Adipocyte (in vitro differentiated cells): Measurements from ENCODE around the gene CPXM2.

Source experiments
- DNase-seq: peaks from one replicate; pipeline ENCODE4 v3.0.0-alpha.2; 2015; ENCODE audit warnings: low read depth
- H3K27me3 ChIP-seq: replicated peaks from 2 replicates; pipeline ENCODE4 v1.7.0; 2013; ENCODE audit warnings: mild to moderate bottlenecking, low read length, moderate library complexity; ENCODE audit not compliant: control insufficient read depth, insufficient read depth
- H3K36me3 ChIP-seq: 2 replicates; pipeline ENCODE4 v1.7.0; 2013; ENCODE audit warnings: low read length, mild to moderate bottlenecking, moderate library complexity; ENCODE audit not compliant: control insufficient read depth, insufficient read depth, severe bottlenecking
- H3K4me1 ChIP-seq: 2 replicates; pipeline ENCODE4 v1.7.0; 2013; ENCODE audit warnings: mild to moderate bottlenecking, low read length, moderate library complexity; ENCODE audit not compliant: control insufficient read depth, insufficient read depth
- H3K4me3 ChIP-seq: 2 replicates; pipeline ENCODE4 v1.7.0; 2013; ENCODE audit warnings: mild to moderate bottlenecking, low read length, moderate library complexity
- H3K9ac ChIP-seq: 2 replicates; pipeline ENCODE4 v1.7.0; 2013; ENCODE audit warnings: mild to moderate bottlenecking, low read length, moderate library complexity
- H3K9me3 ChIP-seq: 2 replicates; pipeline ENCODE4 v1.7.0; 2013; ENCODE audit warnings: mild to moderate bottlenecking, low read length, moderate library complexity; ENCODE audit not compliant: control insufficient read depth

CPXM2 gene

GRCh38 chr10:123809632-123810031 is 82.0 kb downstream of the CPXM2 start:
- no peak overlapping the region for H3K9ac ChIP-seq
- peaks cover 10% of the 10 kb centered on the region for H3K4me1 ChIP-seq
- no peak for DNase-seq
- no peaks in the 10 kb centered on the region for H3K27me3 ChIP-seq
- no peak overlapping the region for H3K4me3 ChIP-seq
- H3K36me3 ChIP-seq = no peaks in the 10 kb centered on the region
- no peaks in the 10 kb centered on the region for H3K9me3 ChIP-seq

GRCh38 chr10:123808906-123809305 is 82.7 kb downstream of the CPXM2 start:
- no peak overlapping the region for H3K9ac ChIP-seq

DNA sequence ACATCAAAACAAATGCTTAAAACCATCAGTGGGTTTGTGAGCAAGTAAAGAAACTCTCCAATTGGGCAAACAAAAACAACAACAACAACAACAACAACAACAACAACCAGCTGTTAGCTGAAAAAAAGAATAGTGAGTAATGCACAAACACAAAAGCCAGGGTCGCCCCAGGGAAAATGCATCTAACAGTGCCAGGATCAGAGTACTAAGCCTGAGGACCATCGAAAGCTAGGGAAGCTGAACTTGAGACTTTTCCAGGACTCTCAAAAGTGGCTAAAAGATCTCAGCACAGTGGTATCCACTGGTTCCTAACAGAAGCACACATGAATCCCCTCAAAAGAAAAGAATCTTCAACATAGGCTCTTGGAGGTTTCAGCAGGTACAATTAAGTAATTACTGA is 83.3 kb downstream of the CPXM2 start:
- Histone ChIP-seq H3K36me3 (no peaks in the 10 kb centered on the region), H3K4me3 (no peak overlapping the region), H3K4me1 (peaks cover 10% of the 10 kb centered on the region), H3K9ac (no peak overlapping the region), H3K9me3 (no peaks in the 10 kb centered on the region), H3K27me3 (no peaks in the 10 kb centered on the region)
- peak; percentile 36 for DNase-seq

More at GRCh38 chr10:123808906-123809305, 82.7 kb downstream of the CPXM2 start:
- DNase-seq = peak; percentile 91
- no peaks in the 10 kb centered on the region for H3K9me3 ChIP-seq
- H3K4me3 ChIP-seq = no peak overlapping the region
- peaks cover 10% of the 10 kb centered on the region for H3K4me1 ChIP-seq
- no peaks in the 10 kb centered on the region for H3K36me3 ChIP-seq
- H3K27me3 ChIP-seq = no peaks in the 10 kb centered on the region

- peaks cover 10% of the 10 kb centered on the region for H3K4me1 ChIP-seq
- no peaks in the 10 kb centered on the region for H3K36me3 ChIP-seq
- no peaks in the 10 kb centered on the region for H3K9me3 ChIP-seq
- no peaks in the 10 kb centered on the region for H3K27me3 ChIP-seq
- no peak overlapping the region for H3K4me3 ChIP-seq
- H3K9ac ChIP-seq = no peak overlapping the region
- peak; percentile 44 for DNase-seq
Measured at GRCh38 chr10:123807444-123808035, 84.1 kb downstream of the CPXM2 start.

DNA sequence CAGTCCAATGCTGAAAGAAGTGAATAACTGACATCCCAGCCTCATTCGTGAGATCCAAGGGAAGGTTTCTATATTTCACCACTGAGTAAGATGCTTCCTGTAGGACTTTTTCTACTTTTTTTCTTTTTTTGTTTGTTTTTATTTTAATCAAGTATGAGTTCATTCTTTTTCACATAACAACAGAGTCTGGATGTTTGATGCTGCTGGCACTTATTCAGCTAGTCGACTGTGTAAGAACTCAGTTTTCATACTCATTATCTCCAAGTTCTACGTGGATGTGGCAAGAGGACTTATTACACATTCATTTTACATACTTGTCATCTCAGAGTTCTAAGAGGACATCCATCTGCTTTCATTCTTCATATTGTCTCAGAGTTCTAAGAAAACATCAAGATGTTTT is 86.9 kb downstream of the CPXM2 start:
- no peak overlapping the region for H3K9ac ChIP-seq
- no peaks in the 10 kb centered on the region for H3K36me3 ChIP-seq
- no peaks in the 10 kb centered on the region for H3K27me3 ChIP-seq
- DNase-seq = peak; percentile 90
- H3K9me3 ChIP-seq = no peaks in the 10 kb centered on the region
- H3K4me1 ChIP-seq = peaks cover 10% of the 10 kb centered on the region
- no peak overlapping the region for H3K4me3 ChIP-seq

DNA sequence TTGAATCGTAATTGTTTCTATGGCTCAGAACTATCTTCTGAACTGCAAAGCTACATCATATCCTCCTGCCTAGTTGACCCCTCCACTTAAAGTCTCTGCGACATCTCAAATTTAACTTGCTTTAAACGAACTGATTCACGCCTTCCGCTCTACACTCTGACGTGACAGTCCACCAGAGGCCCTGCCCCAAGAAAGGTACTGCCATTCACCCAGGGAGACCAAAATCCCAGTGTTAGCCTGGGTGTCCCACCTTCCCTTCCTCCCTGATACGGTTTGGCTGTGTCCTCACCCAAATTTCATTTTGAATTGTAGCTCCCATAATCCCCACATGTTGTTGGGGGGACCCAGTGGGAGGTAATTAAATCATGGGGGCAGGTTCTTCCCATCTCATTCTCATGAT is 90.8 kb downstream of the CPXM2 start:
- H3K4me3 ChIP-seq = no peak overlapping the region
- no peak for DNase-seq
- no peaks in the 10 kb centered on the region for H3K4me1 ChIP-seq
- no peaks in the 10 kb centered on the region for H3K9me3 ChIP-seq
- H3K27me3 ChIP-seq = no peaks in the 10 kb centered on the region
- H3K36me3 ChIP-seq = no peaks in the 10 kb centered on the region
- no peak overlapping the region for H3K9ac ChIP-seq

DNA sequence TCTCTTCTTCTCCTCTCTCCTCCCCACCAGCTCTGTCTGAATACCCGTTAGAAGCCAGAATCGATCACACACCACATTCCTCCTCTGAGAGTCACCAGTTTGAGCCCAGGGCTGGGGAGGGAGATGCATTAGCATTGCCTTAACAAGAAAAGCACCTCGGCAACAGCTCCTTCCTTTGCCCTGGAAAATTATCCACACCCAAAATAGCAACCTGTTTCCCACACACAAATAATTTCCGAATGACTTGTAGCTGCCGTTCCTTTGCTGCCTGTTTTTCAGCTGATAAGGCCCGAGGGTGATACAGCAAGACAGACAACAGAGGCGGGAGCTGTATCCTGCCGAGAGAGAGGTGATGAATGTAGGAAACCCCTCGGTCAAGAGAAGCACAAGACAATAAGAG is 91.3 kb downstream of the CPXM2 start:
- no peaks in the 10 kb centered on the region for H3K36me3 ChIP-seq
- peak; percentile 55 for DNase-seq
- H3K4me1 ChIP-seq = no peaks in the 10 kb centered on the region

GRCh38 chr10:123798856-123799255 is 92.8 kb downstream of the CPXM2 start:
- H3K36me3 ChIP-seq = no peaks in the 10 kb centered on the region
- H3K9ac ChIP-seq = no peak overlapping the region
- no peak for DNase-seq
- H3K27me3 ChIP-seq = no peaks in the 10 kb centered on the region
- no peaks in the 10 kb centered on the region for H3K9me3 ChIP-seq
- no peaks in the 10 kb centered on the region for H3K4me1 ChIP-seq
- no peak overlapping the region for H3K4me3 ChIP-seq

More for the DNA sequence above, 91.3 kb downstream of the CPXM2 start:
- H3K27me3 ChIP-seq = no peaks in the 10 kb centered on the region
- no peak overlapping the region for H3K4me3 ChIP-seq
- H3K9me3 ChIP-seq = no peaks in the 10 kb centered on the region
- H3K9ac ChIP-seq = no peak overlapping the region

- DNase-seq = no peak
- Histone ChIP-seq H3K36me3 (no peaks in the 10 kb centered on the region), H3K4me3 (no peak overlapping the region), H3K4me1 (no peaks in the 10 kb centered on the region), H3K9me3 (no peaks in the 10 kb centered on the region), H3K9ac (no peak overlapping the region), H3K27me3 (no peaks in the 10 kb centered on the region)
Measured at GRCh38 chr10:123797813-123798212, 93.8 kb downstream of the CPXM2 start.

GRCh38 chr10:123796736-123797135 is 94.9 kb downstream of the CPXM2 start:
- DNase-seq = peak; percentile 38
- Histone ChIP-seq H3K36me3 (no peaks in the 10 kb centered on the region), H3K27me3 (no peaks in the 10 kb centered on the region), H3K4me1 (no peaks in the 10 kb centered on the region), H3K4me3 (no peak overlapping the region), H3K9ac (no peak overlapping the region), H3K9me3 (no peaks in the 10 kb centered on the region)

DNA sequence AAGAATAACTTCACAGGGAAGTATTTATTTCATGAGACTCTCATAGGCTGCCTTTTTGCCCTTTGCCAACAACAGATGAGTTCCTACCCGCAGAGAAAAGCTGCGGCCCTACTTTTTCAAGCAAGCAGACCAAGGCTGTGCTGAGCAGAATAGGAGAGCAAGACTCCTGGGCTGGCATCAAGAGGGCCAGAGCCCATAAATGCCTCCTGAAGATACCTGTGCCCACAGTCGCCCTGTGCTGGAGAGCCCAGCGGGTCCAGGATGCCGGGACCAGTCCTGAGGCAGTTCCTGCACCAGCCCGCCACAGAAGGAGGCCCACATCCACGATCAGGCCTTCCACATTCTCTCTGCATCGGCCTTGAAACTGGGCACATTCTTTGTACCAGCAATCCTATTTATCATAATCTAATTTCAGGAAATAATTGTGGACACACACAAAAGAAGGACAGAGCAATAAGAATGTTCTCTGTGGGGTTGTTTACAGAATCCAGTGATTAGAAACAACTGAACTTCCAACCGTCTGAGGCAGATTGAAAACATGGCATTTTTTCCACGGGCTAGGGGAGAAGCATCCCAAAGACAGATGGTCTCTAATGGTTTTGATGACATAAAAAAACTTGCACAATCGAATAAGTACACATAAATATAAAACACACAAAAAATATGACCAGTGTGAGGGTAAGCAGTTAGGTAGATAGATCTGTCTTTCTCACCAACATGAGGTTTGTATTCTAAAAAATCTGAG is 95.6 kb downstream of the CPXM2 start:
- Histone ChIP-seq H3K36me3 (no peaks in the 10 kb centered on the region), H3K4me1 (no peaks in the 10 kb centered on the region), H3K9ac (no peak overlapping the region), H3K9me3 (peaks cover 4% of the 10 kb centered on the region), H3K4me3 (no peak overlapping the region), H3K27me3 (no peaks in the 10 kb centered on the region)
- peak; percentile 51 for DNase-seq
